Measurements from ENCODE around the gene EHD4. TPM values are rescaled to one million over a fixed set of nuclear protein-coding genes. Genes with fewer than 3 reads are reported as not detected.

EHD4 gene
- total RNA-seq, 1 experiment from 2014 or later, result 26.9 TPM

GRCh38 chr15:41919954-41920538 is 52.3 kb downstream of the EHD4 start:
- DNase-seq (ENCODE audit: low read depth), result no peak

GRCh38 chr15:41919201-41919820 is 53.0 kb downstream of the EHD4 start:
- DNase-seq (ENCODE audit: low read depth), result no peak

- no peak for DNase-seq (ENCODE audit: low read depth)
Observed at GRCh38 chr15:41918506-41919126, 53.7 kb downstream of the EHD4 start.

- peak; percentile 81 for DNase-seq (ENCODE audit: low read depth)
Observed at GRCh38 chr15:41917767-41918430, 54.5 kb downstream of the EHD4 start.

GRCh38 chr15:41915255-41915994 is 56.9 kb downstream of the EHD4 start:
- no peak for DNase-seq (ENCODE audit: low read depth)

- no peak for DNase-seq (ENCODE audit: low read depth)
Observed at GRCh38 chr15:41914411-41914810, 57.9 kb downstream of the EHD4 start.

- DNase-seq (ENCODE audit: low read depth), result no peak
Observed at GRCh38 chr15:41913256-41913655, 59.1 kb downstream of the EHD4 start.

GRCh38 chr15:41911691-41912345 is 60.5 kb downstream of the EHD4 start:
- DNase-seq (ENCODE audit: low read depth), result no peak

GRCh38 chr15:41908736-41909461 is 63.5 kb downstream of the EHD4 start:
- DNase-seq (ENCODE audit: low read depth), result no peak

- no peak for DNase-seq (ENCODE audit: low read depth)
Observed at GRCh38 chr15:41907141-41907540, 65.2 kb downstream of the EHD4 start.

- DNase-seq (ENCODE audit: low read depth), result no peak
Observed at GRCh38 chr15:41906608-41907007, 65.7 kb downstream of the EHD4 start.

- DNase-seq (ENCODE audit: low read depth), result no peak
Observed at GRCh38 chr15:41905036-41905793, 67.1 kb downstream of the EHD4 start.

- DNase-seq (ENCODE audit: low read depth), result peak; percentile 64
Observed at GRCh38 chr15:41904541-41905005, 67.8 kb downstream of the EHD4 start.

- no peak for DNase-seq (ENCODE audit: low read depth)
Observed at GRCh38 chr15:41903782-41904181, 68.6 kb downstream of the EHD4 start.

- DNase-seq (ENCODE audit: low read depth), result no peak
Observed at GRCh38 chr15:41901431-41901830, 70.9 kb downstream of the EHD4 start.

GRCh38 chr15:41900526-41901380 is 71.6 kb downstream of the EHD4 start:
- DNase-seq (ENCODE audit: low read depth), result no peak

- DNase-seq (ENCODE audit: low read depth), result no peak
Observed at GRCh38 chr15:41899854-41900442, 72.4 kb downstream of the EHD4 start.

GRCh38 chr15:41897363-41897799 is 75.0 kb downstream of the EHD4 start:
- DNase-seq (ENCODE audit: low read depth), result no peak

GRCh38 chr15:41896566-41896965 is 75.8 kb downstream of the EHD4 start:
- no peak for DNase-seq (ENCODE audit: low read depth)
